Activated CD8-positive, alpha-beta memory T cell treated with anti-CD3 and anti-CD28 coated beads for 4 hours (primary cell): ENCODE results near the gene SGK2.

ENCODE experiments used
- DNase-seq, 2 donors: peaks; one replicate each; pipeline ENCODE4 v3.0.0-alpha.2; 2020; ENCODE audit warnings: low read depth in 2 of 2

Gene SGK2

GRCh38 chr20:43558412-43559146, at the start of gene SGK2:
Gene SGK2, plus strand, starts transcription at chr20:43559027. Its CDS starts 7,469 bp downstream, at chr20:43566496.
- no peak for DNase-seq

GRCh38 chr20:43511879-43512278, 46.9 kb upstream of the SGK2 start:
- no peak for DNase-seq

GRCh38 chr20:43513372-43513930, 45.4 kb upstream of the SGK2 start:
- DNase-seq, result no peak

GRCh38 chr20:43513931-43514647, 44.7 kb upstream of the SGK2 start:
- DNase-seq, result peak; percentile 69 to 88

- no peak for DNase-seq
These were observed 44.2 kb upstream of the SGK2 start for GRCh38 chr20:43514648-43514999.

GRCh38 chr20:43515628-43516027, 43.2 kb upstream of the SGK2 start:
- no peak for DNase-seq

- DNase-seq, result no peak
These were observed 42.5 kb upstream of the SGK2 start for GRCh38 chr20:43516251-43516824.

GRCh38 chr20:43520074-43520630, 38.7 kb upstream of the SGK2 start:
- no peak for DNase-seq

GRCh38 chr20:43525021-43525420, 33.8 kb upstream of the SGK2 start:
- no peak for DNase-seq

GRCh38 chr20:43528258-43528875, 30.5 kb upstream of the SGK2 start:
- DNase-seq, result no peak

GRCh38 chr20:43529051-43529450, 29.8 kb upstream of the SGK2 start:
- no peak for DNase-seq

GRCh38 chr20:43529457-43530153, 29.2 kb upstream of the SGK2 start:
- no peak for DNase-seq

GRCh38 chr20:43530321-43531090, 28.3 kb upstream of the SGK2 start:
- no peak for DNase-seq

- DNase-seq, result no peak
These were observed 27.8 kb upstream of the SGK2 start for GRCh38 chr20:43531091-43531443.

- no peak for DNase-seq
These were observed 26.3 kb upstream of the SGK2 start for GRCh38 chr20:43532416-43533055.

- DNase-seq, result no peak
These were observed 25.8 kb upstream of the SGK2 start for GRCh38 chr20:43533060-43533459.

GRCh38 chr20:43534016-43534415, 24.8 kb upstream of the SGK2 start:
- no peak for DNase-seq

- DNase-seq, result no peak
These were observed 24.0 kb upstream of the SGK2 start for GRCh38 chr20:43534791-43535350.

GRCh38 chr20:43535370-43536004, 23.3 kb upstream of the SGK2 start:
- DNase-seq, result no peak
